Ureter (tissue), 1 donor: Measurements from ENCODE around the gene PPP1R8. TPM values are rescaled to one million over a fixed set of nuclear protein-coding genes. Genes with fewer than 3 reads are reported as not detected.

Source experiments
- DNase-seq: peaks from one replicate; pipeline ENCODE4 v3.0.0-alpha.2; 2020; ENCODE audit warnings: low spot score
- total RNA-seq: library from RNA; stranded (reverse); gene quantifications from one replicate; pipeline ENCODE4 v1.2.4, GENCODE V29; 2023
- donor health status: DM: yes; HTN: yes; CAD: no.

Gene PPP1R8
- total RNA-seq, 1 donor from 2014 or later = 46.2 TPM

GRCh38 chr1:27872059-27872801, 41.6 kb downstream of the PPP1R8 start, which contains the start of gene THEMIS2:
TSS of gene THEMIS2 (plus strand) at chr1:27872544. CDS start at chr1:27872572, 28 bp downstream.
- no peak for DNase-seq

DNA sequence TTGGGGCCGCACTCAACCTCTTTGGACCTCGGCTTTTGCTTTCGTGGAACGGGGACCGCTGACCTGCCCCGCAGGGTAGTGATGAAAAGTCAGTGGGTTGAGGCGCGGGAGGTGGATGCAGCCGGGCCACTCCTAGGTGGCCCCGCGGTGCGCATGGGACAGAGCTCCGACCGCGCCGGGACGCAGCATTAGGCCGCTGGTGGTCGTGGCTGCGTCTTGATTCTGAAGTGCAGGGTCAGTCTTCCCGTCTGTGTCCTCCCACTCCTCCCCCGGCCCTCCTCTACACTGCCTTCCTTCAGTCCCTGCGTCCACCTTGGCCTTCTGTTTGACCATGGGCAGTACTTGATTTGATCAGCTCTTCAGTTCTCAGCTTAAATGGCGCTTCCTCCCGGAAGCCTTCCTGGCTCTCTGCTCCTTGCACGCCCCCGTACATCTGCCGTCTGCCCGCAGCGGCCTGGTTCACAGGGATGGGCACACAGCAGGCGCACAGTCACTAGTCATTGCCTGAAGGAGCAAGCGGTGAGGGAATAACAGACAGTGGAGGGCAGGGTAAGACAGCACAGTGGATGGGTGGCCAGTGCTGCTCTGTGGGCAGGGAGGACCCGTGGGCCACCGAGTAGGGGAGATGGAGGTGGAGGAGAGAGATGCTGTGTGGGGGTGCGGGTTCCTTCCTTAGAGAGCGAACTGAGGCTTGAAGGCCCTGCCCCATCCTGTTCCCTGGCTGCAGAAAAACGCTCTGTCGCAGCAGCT, 42.4 kb downstream of the PPP1R8 start:
- DNase-seq = no peak

DNA sequence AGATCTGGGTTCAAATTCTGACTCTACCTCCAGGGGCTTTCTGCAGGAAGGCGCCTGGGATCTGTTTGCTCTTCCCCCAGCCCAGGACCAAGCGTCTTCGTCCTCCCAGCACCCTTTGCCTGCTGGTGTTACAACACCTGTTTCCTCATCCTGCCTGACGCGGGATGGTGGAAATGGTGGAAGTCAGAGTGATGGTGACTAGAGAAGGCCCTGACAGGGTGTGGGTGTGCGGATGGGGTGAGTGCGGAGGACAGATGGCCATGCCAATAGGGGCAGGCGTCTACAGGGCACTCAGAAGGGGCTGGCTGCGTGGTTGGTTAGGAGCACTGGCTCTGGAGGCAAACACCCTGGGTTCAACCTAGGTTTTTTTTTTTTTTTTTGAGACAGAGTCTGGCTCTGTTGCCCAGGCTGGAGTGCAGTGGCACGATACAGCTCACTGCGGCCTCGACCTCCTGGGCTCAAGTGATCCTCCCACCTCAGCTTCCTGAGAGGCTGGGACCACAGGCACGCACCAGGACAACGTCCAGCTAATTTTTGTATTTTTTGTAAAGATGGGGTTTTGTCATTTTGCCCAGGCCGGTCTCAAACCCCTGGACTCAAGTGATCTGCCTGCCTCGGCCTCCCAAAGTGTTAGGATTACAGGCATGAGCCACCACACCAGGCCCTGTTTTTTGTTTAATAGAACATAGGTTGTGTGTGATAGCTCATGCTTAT, 43.2 kb downstream of the PPP1R8 start:
- DNase-seq = no peak

GRCh38 chr1:27876341-27877114, 45.9 kb downstream of the PPP1R8 start:
- DNase-seq = no peak

- no peak for DNase-seq
Measured at GRCh38 chr1:27877115-27877416, 46.5 kb downstream of the PPP1R8 start.

GRCh38 chr1:27878039-27878438, 47.5 kb downstream of the PPP1R8 start:
- DNase-seq = no peak

GRCh38 chr1:27878787-27879335, 48.3 kb downstream of the PPP1R8 start:
- DNase-seq = no peak

GRCh38 chr1:27879374-27880082, 48.9 kb downstream of the PPP1R8 start:
- no peak for DNase-seq

DNA sequence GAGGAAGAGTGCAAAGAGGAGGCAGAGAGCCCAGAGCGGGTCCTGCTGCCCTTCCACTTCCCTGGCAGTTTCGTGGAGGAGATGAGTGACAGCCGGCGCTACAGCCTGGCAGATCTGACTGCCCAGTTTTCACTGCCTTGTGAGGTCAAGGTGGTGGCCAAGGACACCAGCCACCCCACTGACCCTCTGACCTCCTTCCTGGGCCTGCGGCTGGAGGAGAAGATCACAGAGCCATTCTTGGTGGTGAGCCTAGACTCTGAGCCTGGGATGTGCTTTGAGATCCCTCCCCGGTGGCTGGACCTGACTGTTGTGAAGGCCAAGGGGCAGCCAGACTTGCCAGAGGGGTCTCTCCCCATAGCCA, 51.9 kb downstream of the PPP1R8 start:
- DNase-seq = no peak

- no peak for DNase-seq
Measured at GRCh38 chr1:27883536-27883935, 53.0 kb downstream of the PPP1R8 start.

DNA sequence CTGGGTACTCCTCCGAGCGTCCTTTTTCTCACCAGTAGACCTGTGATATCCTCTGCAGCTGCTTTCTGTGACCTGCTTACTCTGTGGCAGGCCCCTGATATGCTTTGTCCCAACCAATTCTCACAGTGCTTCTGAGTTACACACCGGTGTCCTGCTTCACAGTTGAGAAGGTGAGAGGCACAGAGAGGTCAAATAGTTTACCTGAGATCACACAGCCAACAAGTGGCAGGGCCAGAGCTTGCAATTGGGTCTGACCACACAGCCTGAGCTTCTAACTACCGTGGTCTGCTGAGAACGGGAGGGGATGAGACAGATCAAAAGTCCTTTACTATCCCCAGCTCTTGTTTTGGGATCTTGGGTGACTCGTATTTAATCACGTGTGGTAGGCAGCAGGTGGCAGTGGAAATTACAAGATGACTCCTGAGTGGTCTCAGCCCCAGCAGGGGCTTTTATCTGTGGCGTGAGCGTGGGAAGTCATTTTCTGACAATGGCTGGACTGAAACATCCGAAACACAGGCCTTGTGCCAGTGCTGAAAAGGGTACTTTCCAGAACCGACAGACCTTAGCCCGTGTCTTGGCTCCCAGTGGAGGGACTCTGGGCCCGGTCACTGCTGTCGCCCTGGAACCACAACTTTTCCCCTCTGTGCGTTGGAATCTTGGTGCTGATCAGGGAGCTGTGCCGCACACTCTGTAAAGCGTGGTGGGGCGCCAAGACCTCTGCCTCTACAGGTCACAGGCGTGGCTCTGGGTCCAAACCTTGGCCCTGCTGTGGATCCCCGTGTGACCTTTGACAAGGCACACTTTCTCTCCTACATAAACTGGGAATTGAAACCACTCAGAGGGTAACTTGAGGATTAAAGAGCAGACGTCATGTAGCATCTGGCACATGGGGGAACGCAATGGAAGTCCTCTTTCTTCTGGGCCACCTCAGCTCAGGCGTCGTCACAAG, 53.7 kb downstream of the PPP1R8 start:
- no peak for DNase-seq

GRCh38 chr1:27885114-27885528, 54.5 kb downstream of the PPP1R8 start:
- DNase-seq = no peak

GRCh38 chr1:27885621-27886352, 55.2 kb downstream of the PPP1R8 start:
- no peak for DNase-seq

DNA sequence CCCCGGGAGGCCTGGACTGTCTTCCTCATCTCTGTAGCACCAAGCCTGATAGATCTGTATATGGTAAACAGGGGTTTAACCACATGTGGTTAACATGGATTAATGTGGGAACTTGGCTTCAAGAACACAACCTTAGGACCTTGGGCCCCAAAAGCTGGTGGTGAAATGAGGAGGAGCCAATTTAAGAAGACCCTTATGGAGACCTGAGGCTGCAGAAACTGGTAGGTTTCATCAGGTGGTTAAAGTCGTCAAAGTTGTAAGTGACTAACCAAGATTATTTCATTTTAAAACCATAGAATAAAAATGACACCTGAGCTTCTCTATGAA, 55.7 kb downstream of the PPP1R8 start:
- DNase-seq = no peak

- no peak for DNase-seq
Measured at GRCh38 chr1:27886744-27887143, 56.2 kb downstream of the PPP1R8 start.

DNA sequence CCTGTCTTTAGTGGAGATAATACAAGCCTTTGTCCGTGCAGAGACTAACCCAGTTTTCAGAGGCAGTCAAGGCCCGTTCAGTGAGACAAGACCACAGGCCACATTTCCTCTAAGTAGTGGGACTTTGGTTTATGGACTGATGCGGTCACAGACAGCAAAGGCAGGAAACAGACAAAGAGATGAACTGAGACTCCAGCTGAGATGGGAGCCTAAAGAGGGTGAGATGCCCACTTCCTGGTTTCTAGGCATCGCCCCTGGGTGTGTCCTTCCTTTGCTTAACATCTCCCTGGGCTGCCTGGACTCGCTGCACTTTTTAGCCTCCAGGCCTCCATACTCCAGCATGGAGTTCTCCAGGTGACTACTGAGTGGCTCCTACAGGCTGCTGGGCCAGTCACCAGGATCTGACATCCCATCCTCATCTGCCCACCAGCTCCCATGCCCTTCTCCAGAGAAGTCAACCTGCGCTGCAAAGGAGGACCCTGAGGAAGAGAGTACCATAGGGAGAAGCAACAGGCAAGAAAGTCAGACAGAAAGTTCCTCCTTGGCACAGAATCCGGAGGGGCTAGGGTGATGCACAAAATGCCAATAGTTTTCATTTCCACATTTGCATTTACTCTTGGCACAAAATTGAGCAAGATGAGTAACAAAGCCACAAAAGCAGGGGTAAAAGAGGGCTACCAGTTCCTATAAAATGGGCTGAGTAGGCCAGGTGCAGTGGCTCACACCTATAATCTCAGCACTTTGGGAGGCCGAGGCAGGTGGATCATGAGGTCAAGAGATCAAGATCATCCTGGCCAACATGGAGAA, 56.8 kb downstream of the PPP1R8 start:
- DNase-seq = no peak

GRCh38 chr1:27889506-27889905, 58.9 kb downstream of the PPP1R8 start:
- DNase-seq = no peak

DNA sequence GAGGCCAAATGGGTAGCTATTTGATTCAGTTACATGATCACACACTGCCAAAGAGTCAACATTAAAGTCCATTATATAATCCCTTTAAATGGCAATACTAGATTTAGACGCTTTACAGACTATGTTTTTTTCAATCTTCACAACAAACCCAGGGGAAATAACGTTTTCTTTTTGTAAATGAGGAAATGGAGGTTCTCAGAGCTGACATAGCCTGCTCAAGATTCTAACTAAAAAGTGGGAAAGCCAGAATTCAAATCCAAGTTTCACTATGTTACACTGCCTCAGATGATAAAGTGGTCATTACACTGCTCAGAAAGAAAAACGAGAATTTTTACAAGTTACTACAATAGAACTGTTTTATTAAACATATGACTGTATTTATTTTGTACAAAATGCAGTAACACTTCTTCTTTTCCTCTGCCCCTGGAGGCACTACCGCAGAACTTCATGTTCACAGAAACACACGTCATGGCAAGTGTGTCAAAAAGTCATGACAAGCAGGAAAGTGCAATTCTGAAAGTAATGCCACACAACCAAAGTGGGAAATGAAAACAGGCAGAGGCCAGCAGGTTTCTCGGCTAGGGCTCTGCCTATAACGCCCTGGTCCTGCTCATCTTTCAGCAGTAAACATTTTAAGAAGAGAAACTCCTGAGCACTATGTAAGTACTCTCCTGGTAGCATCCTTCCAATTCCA, 60.8 kb downstream of the PPP1R8 start:
- no peak for DNase-seq
